LNCAP (cell line): Measurements from ENCODE around the gene SHB.

Experiments
- TF ChIP-seq, protein P1 (sequence below): fragments of 450-650 bp; IDR thresholded peaks from 2 replicates; pipeline ENCODE4 v1.5.1; 2017; ENCODE audit warnings: mild to moderate bottlenecking

The SHB gene

GRCh38 chr9:37971108-37971459 is 97.9 kb downstream of the SHB start:
- TF ChIP-seq, protein P1, sequence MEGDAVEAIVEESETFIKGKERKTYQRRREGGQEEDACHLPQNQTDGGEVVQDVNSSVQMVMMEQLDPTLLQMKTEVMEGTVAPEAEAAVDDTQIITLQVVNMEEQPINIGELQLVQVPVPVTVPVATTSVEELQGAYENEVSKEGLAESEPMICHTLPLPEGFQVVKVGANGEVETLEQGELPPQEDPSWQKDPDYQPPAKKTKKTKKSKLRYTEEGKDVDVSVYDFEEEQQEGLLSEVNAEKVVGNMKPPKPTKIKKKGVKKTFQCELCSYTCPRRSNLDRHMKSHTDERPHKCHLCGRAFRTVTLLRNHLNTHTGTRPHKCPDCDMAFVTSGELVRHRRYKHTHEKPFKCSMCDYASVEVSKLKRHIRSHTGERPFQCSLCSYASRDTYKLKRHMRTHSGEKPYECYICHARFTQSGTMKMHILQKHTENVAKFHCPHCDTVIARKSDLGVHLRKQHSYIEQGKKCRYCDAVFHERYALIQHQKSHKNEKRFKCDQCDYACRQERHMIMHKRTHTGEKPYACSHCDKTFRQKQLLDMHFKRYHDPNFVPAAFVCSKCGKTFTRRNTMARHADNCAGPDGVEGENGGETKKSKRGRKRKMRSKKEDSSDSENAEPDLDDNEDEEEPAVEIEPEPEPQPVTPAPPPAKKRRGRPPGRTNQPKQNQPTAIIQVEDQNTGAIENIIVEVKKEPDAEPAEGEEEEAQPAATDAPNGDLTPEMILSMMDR = no peak

DNA sequence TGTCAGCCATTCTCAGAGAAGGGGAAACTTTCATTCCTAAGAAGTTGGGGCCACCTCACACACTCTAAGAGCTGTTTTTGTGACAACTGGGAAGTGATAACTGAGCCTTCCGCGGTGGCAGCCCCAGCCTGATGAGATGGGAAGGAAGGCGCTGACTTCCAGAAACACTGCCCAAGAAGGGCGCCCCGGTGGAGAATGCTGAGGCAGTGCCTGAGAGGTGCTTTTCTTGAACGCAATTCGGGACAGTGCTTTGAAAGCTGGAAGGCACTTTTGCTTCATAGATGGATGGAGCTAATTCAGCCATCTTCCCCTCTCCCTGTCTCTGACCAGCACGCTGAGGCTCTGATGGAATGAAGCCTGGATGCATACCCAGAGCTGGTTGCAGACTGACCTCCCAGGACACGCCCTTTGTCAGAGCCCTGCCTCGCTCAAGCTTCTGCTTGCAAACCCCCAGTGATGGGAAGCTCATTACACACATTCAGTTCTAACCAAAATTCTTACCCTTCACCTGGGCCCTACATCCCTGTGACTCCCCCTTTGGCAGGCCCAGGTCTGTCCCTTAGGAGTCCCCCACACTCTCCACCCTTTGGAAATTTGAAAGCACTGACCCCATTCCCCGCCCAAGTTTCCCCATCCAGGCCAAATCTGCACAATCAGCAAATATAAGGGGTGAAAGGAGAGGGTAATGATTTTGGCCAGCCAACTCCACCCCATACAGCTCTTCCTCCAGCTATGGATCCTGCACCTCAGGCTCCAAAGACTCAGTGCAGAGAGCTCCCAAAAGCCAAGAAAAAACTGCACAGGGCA is 98.5 kb downstream of the SHB start:
- TF ChIP-seq, protein P1 = no peak

GRCh38 chr9:37969558-37970300 is 99.3 kb downstream of the SHB start:
- TF ChIP-seq, protein P1 = no peak

DNA sequence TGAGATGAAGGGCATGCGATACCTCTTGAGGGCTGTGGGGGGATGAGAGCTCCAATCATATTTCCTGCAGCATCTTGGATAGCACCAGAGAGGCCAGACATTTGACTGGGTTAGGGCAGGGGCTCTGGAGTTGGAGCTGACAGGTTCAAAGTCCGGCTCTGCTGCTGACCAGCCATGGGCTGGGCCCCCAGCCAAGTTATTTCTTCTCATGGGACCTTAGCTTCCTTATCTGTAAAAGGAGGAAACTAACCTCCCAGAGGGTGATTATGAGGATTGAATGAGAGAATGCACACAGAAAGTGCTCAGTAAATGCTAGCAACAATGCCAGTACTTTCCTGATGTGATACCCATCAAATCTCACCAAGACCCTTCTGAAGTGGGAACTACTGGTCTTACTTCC is 99.9 kb downstream of the SHB start:
- TF ChIP-seq, protein P1 = no peak

GRCh38 chr9:37968228-37968701 is 100.8 kb downstream of the SHB start:
- TF ChIP-seq, protein P1 = no peak

GRCh38 chr9:37967761-37968080 is 101.3 kb downstream of the SHB start:
- TF ChIP-seq, protein P1 = no peak

- TF ChIP-seq, protein P1 = no peak
Measured at GRCh38 chr9:37967014-37967760, 101.8 kb downstream of the SHB start.
